Stimulated activated CD4-positive, alpha-beta T cell treated with anti-CD3 and anti-CD28 coated beads, Interleukin-4, amount 100 ng/mL, for 1 hour (primary cell): Measurements from ENCODE around the gene DBH.

Source experiments
- DNase-seq: peaks from one replicate; pipeline ENCODE4 v3.0.0-alpha.2; 2020

The DBH gene

GRCh38 chr9:133703591-133704399 lies 67.6 kb downstream of the DBH start:
- DNase-seq = no peak

GRCh38 chr9:133704711-133705181 lies 68.6 kb downstream of the DBH start:
- DNase-seq = no peak

DNA sequence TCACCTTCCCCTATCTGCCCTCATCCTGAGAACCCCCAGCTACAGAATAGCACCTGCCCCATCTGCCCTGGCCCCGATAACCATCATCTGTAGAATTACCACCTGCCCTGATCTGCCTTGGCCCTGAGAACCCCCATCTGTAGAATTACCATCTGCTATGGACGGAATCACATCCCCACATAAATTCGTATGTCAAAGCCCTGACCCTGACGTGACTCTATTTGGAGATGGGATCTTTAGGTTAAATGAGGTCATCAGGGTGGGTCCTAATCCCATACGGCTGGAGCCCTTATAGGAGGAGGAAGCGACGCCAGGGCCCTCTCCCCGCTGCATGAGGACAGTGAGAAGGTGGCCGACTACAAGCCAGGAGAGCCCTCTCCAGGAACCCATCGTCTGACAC lies 69.4 kb downstream of the DBH start:
- no peak for DNase-seq

DNA sequence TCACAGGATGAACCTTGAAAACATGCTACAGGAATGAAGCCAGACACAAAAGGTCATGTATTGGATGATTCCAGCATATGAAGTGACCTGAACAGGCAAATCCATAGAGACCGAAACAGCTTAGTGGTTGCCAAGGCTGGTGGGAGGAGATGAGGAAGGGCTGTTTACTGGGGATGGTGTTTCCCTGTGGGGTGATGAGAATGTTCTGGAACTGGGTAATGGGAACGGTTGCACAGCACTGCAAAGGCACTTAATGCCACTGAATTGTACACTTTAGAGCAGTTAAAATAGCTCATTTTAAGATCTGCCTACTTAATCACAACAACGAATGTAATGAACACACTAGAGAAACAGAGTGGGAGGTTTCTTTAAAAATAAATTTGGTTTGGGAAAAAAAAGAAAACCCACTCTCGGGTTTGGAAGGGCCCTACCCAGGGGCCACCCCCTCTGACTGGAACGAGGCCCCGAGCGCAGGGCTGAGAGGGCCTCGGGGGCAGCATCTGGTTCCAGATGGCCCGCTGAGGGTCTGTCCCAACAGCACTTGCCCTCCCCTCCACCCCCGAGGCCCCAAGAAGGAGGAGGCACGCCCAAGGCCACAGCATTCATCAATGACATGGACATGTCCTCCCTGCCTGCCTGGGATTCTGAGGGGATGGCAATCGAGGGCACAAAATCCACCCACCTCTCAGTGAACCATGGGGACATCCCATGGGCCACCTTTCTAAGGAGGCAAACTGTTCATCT lies 70.3 kb downstream of the DBH start:
- DNase-seq = no peak

DNA sequence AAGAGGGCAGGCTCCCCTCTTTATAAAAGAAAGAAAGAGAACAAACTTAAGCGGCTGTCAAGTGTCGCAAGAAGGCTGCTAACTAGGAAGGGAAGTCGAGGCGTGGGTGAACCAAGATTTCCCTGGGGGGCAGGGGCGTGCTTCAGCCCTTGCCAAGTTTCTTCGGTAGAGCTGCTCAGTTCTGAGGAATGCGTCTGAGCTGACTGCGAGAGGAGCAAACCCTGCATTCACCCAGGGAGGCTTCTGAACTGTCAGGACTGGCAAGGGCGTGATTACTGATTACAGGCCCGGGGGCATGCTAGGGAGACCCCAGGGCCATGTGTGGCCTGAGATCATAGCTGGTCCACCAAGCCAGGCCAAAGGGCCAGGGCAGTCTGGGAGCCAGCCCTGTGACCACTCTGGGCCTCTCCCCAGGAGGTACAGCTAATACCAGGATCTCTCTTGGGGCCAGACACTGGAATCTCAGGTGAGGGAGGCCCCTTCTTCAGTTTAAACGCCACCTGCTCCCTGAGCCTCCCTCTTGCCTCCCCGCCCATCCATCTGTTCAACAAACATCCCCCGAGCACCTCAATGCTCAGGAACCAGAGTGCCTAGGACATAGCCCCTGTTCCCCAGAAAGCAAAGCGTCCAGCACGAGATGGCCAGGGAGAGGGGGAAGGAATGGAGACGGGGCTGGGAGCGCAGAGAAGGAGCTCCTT lies 71.1 kb downstream of the DBH start:
- no peak for DNase-seq

DNA sequence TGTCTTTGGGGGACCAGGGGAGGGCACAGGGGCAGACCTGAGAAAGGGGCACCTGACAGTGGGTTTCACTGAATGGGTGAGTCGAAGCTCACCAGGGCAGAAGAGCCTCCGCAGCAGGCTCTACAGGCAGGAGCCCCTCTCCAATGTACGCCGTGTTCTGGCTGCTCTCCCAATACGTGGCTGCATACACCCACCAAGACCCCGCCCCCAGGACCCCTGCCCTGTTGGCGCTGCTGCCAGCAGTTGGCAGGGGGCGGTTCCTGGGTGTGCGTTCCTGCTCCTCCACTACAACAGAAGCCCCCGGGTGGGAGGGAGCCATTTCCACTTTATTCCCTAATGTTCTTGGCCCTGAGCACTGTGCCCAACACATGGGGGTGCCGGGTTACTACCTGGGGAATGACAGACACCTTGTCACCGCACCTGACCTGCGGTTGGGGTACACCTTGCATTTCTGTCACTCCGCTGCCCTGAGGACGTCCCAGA lies 71.6 kb downstream of the DBH start:
- DNase-seq = no peak

DNA sequence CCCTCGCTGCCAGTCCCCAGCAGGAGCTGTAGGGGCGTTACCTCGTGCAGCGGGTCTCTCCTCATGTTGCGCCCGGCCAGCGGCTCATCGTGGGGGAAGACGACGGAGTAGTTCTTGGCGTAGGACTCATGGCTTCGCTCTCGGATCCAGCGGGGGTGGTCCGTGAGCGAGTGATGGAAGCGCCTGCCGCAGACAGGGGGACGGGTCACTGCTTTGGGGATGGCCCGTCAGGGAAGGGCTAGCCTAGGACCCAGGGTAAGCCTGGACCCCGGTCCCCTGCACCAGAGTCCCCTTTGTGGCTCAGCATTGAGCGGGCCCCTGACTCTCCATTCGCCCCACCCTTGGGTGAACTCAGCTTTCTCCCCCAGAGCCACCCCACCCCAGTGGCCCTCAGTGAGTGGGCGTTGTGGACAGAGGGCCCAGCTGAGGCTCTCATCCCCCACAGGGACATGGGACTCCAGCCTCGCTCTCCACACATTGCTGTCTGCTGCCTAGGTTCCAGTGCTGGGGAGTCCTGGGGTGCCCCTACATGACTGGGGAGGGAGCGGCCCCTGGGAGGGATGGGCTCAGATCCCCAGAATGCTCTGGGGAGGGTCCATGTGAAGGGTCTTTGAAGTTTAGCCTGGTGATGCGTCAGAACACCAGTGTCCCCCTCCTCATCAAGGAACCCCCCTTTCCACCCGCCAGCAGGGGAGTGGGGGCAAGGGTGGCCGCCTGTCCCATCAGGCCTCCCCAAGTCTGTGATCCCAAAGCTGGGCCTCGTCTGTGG lies 72.3 kb downstream of the DBH start:
- DNase-seq = no peak
